Measurements from ENCODE around the gene PRAME. TPM values are rescaled to one million over a fixed set of nuclear protein-coding genes. Genes with fewer than 3 reads are reported as not detected.

The PRAME gene
- total RNA-seq, 1 donor: 0.36 TPM

DNA sequence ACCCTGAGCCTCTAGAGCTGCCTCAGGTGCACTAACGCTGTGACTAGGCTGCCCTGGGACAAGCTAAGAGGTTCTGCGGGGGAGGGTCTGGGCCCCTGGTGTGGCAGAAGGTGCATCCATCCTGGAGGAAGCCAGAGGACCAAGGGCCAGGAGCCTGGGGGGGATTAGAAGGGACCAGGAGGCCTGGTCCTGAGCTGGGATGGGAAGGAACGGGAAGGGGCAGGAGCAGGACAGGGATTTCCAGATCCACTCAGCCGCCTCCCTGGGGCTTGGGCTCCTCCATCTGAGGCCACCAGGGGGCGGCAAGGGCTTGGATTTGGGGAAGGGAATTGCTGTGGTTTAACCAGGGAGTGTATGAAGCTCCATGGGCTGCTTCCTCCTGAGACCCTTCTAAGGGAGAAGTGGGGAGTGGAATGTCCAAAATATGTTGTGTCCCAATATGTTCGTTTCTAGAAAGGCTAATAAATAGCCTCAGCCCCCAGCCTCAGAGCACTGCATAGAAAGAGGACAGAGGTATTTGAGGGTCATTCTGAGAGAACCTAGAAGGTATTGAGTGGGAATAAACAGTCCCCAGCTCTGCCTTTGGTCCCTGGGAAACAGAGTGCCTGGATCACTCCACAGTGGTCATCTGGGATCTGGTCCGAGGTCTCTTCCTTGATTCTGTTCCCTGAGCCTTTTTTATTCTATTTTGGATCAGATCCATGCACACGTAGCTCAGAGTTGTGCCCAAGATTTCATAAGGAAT is 17.4 kb upstream of the PRAME start:
- H3K27ac ChIP-seq (ENCODE audit: low read depth, low read length): no peak overlapping the region
- H2AFZ ChIP-seq (ENCODE audit: low read length): no peak overlapping the region
- H3K79me2 ChIP-seq (ENCODE audit: insufficient read depth, low read length): no peaks in the 10 kb centered on the region
- no peak overlapping the region for H3K4me2 ChIP-seq (ENCODE audit: insufficient read depth, low read length)
- H3K9me3 ChIP-seq (ENCODE audit: low read depth, low read length): no peaks in the 10 kb centered on the region
- no peaks in the 10 kb centered on the region for H3K36me3 ChIP-seq (ENCODE audit: insufficient read depth, low read length)
- no peak for DNase-seq (ENCODE audit: insufficient read length, low spot score, missing footprints)
- TF ChIP-seq, protein P1, sequence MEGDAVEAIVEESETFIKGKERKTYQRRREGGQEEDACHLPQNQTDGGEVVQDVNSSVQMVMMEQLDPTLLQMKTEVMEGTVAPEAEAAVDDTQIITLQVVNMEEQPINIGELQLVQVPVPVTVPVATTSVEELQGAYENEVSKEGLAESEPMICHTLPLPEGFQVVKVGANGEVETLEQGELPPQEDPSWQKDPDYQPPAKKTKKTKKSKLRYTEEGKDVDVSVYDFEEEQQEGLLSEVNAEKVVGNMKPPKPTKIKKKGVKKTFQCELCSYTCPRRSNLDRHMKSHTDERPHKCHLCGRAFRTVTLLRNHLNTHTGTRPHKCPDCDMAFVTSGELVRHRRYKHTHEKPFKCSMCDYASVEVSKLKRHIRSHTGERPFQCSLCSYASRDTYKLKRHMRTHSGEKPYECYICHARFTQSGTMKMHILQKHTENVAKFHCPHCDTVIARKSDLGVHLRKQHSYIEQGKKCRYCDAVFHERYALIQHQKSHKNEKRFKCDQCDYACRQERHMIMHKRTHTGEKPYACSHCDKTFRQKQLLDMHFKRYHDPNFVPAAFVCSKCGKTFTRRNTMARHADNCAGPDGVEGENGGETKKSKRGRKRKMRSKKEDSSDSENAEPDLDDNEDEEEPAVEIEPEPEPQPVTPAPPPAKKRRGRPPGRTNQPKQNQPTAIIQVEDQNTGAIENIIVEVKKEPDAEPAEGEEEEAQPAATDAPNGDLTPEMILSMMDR (IDR thresholded peaks at IDR 0.05; ENCODE audit: extremely low read depth, low read depth, low read length): peak; percentile 86
- peaks cover 13% of the 10 kb centered on the region for H3K27me3 ChIP-seq (ENCODE audit: insufficient read depth, low read length)
- no peak overlapping the region for H3K4me3 ChIP-seq (ENCODE audit: insufficient read depth, low read length)
- no peaks in the 10 kb centered on the region for H4K20me1 ChIP-seq (ENCODE audit: insufficient read depth, low read length)
- peaks cover 7% of the 10 kb centered on the region for H3K4me1 ChIP-seq (ENCODE audit: insufficient read depth, low read length)

- Histone ChIP-seq H4K20me1 (ENCODE audit: insufficient read depth, low read length) (no peaks in the 10 kb centered on the region), H3K36me3 (ENCODE audit: insufficient read depth, low read length) (no peaks in the 10 kb centered on the region), H3K27ac (ENCODE audit: low read depth, low read length) (no peak overlapping the region), H3K79me2 (ENCODE audit: insufficient read depth, low read length) (no peaks in the 10 kb centered on the region), H3K27me3 (ENCODE audit: insufficient read depth, low read length) (peaks cover 15% of the 10 kb centered on the region), H3K4me1 (ENCODE audit: insufficient read depth, low read length) (peaks cover 6% of the 10 kb centered on the region), H2AFZ (ENCODE audit: low read length) (no peak overlapping the region), H3K4me3 (ENCODE audit: insufficient read depth, low read length) (no peak overlapping the region), H3K9me3 (ENCODE audit: low read depth, low read length) (no peaks in the 10 kb centered on the region), H3K4me2 (ENCODE audit: insufficient read depth, low read length) (no peak overlapping the region)
- TF ChIP-seq, protein P1 (IDR thresholded peaks at IDR 0.05; ENCODE audit: extremely low read depth, low read depth, low read length): no peak
- DNase-seq (ENCODE audit: insufficient read length, low spot score, missing footprints): no peak
These were observed 15.3 kb upstream of the PRAME start for GRCh38 chr22:22574361-22574760.

DNA sequence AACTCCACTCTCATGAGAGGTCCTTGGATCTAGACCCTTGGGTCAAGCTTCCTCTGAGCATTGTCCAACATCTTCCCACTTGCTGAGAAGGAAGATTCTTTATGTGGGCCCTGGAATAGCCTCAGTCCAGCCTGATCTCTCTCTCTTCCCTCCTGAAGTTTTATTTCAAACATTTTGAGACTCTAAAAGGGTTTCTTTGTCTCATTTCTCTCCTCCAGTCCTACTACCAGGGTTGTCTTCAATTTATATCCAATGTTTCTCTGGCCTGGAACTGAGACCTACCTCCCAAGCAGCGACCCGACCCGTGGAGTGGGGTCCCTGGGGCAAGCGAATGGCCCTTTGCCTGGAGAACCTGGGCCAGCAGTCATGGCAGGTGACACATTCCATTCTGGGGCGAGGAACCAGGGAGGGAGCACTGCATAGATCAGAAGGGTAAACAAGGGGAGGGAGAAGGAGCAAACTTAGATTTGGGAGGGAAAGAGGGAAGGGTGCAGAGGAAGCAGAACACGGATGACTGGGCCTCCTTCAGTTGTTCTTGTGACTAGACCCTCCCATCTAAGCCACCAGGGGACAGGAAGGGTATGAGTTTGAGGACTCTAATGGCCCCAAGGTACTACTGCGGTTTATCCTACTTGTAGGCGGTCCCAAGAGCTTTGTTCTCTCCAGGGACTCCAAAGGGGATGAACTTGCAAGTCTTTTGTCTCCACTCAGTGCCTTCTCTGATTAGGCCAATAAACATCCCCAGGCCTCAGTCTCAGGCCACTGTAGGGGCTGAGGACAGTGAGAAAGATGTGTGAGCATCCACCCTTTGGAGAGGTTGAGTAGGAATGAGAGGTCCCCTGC is 14.2 kb upstream of the PRAME start:
- Histone ChIP-seq H3K4me2 (ENCODE audit: insufficient read depth, low read length) (no peak overlapping the region), H4K20me1 (ENCODE audit: insufficient read depth, low read length) (no peaks in the 10 kb centered on the region), H3K4me1 (ENCODE audit: insufficient read depth, low read length) (no peaks in the 10 kb centered on the region), H3K27ac (ENCODE audit: low read depth, low read length) (no peak overlapping the region), H3K36me3 (ENCODE audit: insufficient read depth, low read length) (no peaks in the 10 kb centered on the region), H3K79me2 (ENCODE audit: insufficient read depth, low read length) (no peaks in the 10 kb centered on the region), H3K9me3 (ENCODE audit: low read depth, low read length) (no peaks in the 10 kb centered on the region), H3K4me3 (ENCODE audit: insufficient read depth, low read length) (no peak overlapping the region), H2AFZ (ENCODE audit: low read length) (no peak overlapping the region), H3K27me3 (ENCODE audit: insufficient read depth, low read length) (peaks cover 24% of the 10 kb centered on the region)
- TF ChIP-seq, protein P1 (IDR thresholded peaks at IDR 0.05; ENCODE audit: extremely low read depth, low read depth, low read length): no peak
- DNase-seq (ENCODE audit: insufficient read length, low spot score, missing footprints): no peak

DNA sequence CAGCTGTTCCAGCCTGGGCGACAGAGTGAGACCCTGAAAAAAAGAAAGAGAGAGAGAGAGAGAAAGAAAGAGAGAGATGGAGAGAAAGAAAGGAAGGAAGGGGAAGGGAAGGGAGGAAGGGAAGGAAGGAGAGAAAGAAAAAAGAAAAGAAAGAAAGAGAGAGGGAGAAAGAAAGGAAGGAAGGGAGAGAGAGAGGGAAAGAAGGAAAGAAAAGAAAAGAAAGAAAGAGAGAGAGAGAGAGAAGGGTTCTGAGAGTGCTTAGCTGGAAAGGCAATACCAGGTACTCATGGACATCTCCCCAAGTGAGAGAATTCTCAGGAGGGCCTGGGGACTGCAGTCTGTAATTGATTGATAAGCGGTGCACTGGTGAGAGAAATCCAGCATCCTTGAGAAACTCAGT is 12.8 kb upstream of the PRAME start:
- TF ChIP-seq, protein P1 (IDR thresholded peaks at IDR 0.05; ENCODE audit: extremely low read depth, low read depth, low read length): no peak
- H3K4me1 ChIP-seq (ENCODE audit: insufficient read depth, low read length): no peaks in the 10 kb centered on the region
- no peak overlapping the region for H3K4me2 ChIP-seq (ENCODE audit: insufficient read depth, low read length)
- no peaks in the 10 kb centered on the region for H3K79me2 ChIP-seq (ENCODE audit: insufficient read depth, low read length)
- H3K27me3 ChIP-seq (ENCODE audit: insufficient read depth, low read length): peaks cover 24% of the 10 kb centered on the region
- no peak overlapping the region for H3K27ac ChIP-seq (ENCODE audit: low read depth, low read length)
- H2AFZ ChIP-seq (ENCODE audit: low read length): no peak overlapping the region
- no peaks in the 10 kb centered on the region for H3K36me3 ChIP-seq (ENCODE audit: insufficient read depth, low read length)
- no peak for DNase-seq (ENCODE audit: insufficient read length, low spot score, missing footprints)
- no peak overlapping the region for H3K4me3 ChIP-seq (ENCODE audit: insufficient read depth, low read length)
- no peaks in the 10 kb centered on the region for H4K20me1 ChIP-seq (ENCODE audit: insufficient read depth, low read length)
- no peaks in the 10 kb centered on the region for H3K9me3 ChIP-seq (ENCODE audit: low read depth, low read length)
